ENCODE measurements around the gene OR2Y1. TPM values are rescaled to one million over a fixed set of nuclear protein-coding genes. Genes with fewer than 3 reads are reported as not detected.
"Not testable (repeated sequence)": the region's sequence is repeated elsewhere in the genome, so short reads cannot be mapped to it uniquely, and the experiment has no call there.

OR2Y1 gene
- total RNA-seq, result not detected

- Histone ChIP-seq H3K9me3 (no peaks in the 10 kb centered on the region), H3K36me3 (no peaks in the 10 kb centered on the region), H3K4me1 (replicated peaks) (no peaks in the 10 kb centered on the region), H3K27me3 (replicated peaks; ENCODE audit: insufficient read depth) (no peaks in the 10 kb centered on the region), H3K27ac (no peak within 1 kb of the TSS), H3K4me3 (no peak within 1 kb of the TSS)
- no peak for DNase-seq (ENCODE audit: low spot score)
- WGBS, result 85% methylated on average over 2 of the region's 2 CpGs
- intact Hi-C loops (cut with DNase I), result no loop called here
- TF ChIP-seq POLR2A (IDR thresholded peaks at IDR 0.05) (no peak), POLR2AphosphoS5 (IDR thresholded peaks at IDR 0.05) (no peak), CTCF (IDR thresholded peaks at IDR 0.05) (no peak)
Observed at GRCh38 chr5:180739958-180740357, at the start of gene OR2Y1. TSS of gene OR2Y1 (minus strand) at chr5:180740058. CDS start at chr5:180740058, 0 bp downstream.

GRCh38 chr5:180788651-180789410 is 49.0 kb upstream of the OR2Y1 start:
- H3K27ac ChIP-seq; DNase-seq (ENCODE audit: low spot score); H3K4me3 ChIP-seq; H3K27me3 ChIP-seq (replicated peaks; ENCODE audit: insufficient read depth); H3K9me3 ChIP-seq: not testable (repeated sequence)
- Histone ChIP-seq H3K4me1 (replicated peaks) (peaks cover 16% of the 10 kb centered on the region), H3K36me3 (peaks cover 4 to 21% of the 10 kb centered on the region in 2 donors)
- WGBS, result 92% methylated on average over 19 of the region's 19 CpGs
- intact Hi-C loops (cut with DNase I), result loop anchor here (5.0 kb wide), 1 partner anchor 393 kb away; no protein-coding TSS in a partner anchor

GRCh38 chr5:180787711-180788431 is 48.0 kb upstream of the OR2Y1 start:
- Histone ChIP-seq H3K4me3 (no peak overlapping the region), H3K27me3 (replicated peaks; ENCODE audit: insufficient read depth) (no peaks in the 10 kb centered on the region), H3K4me1 (replicated peaks) (peaks cover 16% of the 10 kb centered on the region), H3K27ac (no peak overlapping the region), H3K9me3 (no peaks in the 10 kb centered on the region), H3K36me3 (peaks cover 4 to 21% of the 10 kb centered on the region in 2 donors)
- DNase-seq (ENCODE audit: low spot score), result no peak
- intact Hi-C loops (cut with DNase I), result loop anchor here (5.0 kb wide), 1 partner anchor 394 kb away; no protein-coding TSS in a partner anchor
- WGBS, result 79% methylated on average over 20 of the region's 20 CpGs
- no peak for TF ChIP-seq CTCF (IDR thresholded peaks at IDR 0.05)
- no peak for TF ChIP-seq POLR2A (IDR thresholded peaks at IDR 0.05)

- peaks cover 0 to 9% of the 10 kb centered on the region in 2 donors for H3K36me3 ChIP-seq
- no peak for DNase-seq (ENCODE audit: low spot score)
- no peaks in the 10 kb centered on the region for H3K9me3 ChIP-seq
- H3K27ac ChIP-seq, result peak overlapping the region; percentile 64 to 72
- TF ChIP-seq CTCF (IDR thresholded peaks at IDR 0.05) (no peak), POLR2A (IDR thresholded peaks at IDR 0.05) (no peak), POLR2AphosphoS5 (IDR thresholded peaks at IDR 0.05) (no peak)
- intact Hi-C loops (cut with DNase I), result loop anchor here (5.0 kb wide), 1 partner anchor 396 kb away; no protein-coding TSS in a partner anchor
- no peaks in the 10 kb centered on the region for H3K27me3 ChIP-seq (replicated peaks; ENCODE audit: insufficient read depth)
- H3K4me1 ChIP-seq (replicated peaks), result peaks cover 16% of the 10 kb centered on the region
- 54% methylated on average over 21 of the region's 21 CpGs for WGBS
- no peak overlapping the region for H3K4me3 ChIP-seq
Observed at GRCh38 chr5:180786531-180787398, 46.9 kb upstream of the OR2Y1 start.

- Histone ChIP-seq H3K27ac (peak overlapping the region; percentile 64 to 72), H3K9me3 (no peaks in the 10 kb centered on the region), H3K4me3 (no peak overlapping the region), H3K27me3 (replicated peaks; ENCODE audit: insufficient read depth) (no peaks in the 10 kb centered on the region), H3K36me3 (no peaks in the 10 kb centered on the region), H3K4me1 (replicated peaks) (peaks cover 16% of the 10 kb centered on the region)
- DNase-seq (ENCODE audit: low spot score), result peak; percentile 74
- 12% methylated on average over 5 of the region's 5 CpGs for WGBS
- intact Hi-C loops (cut with DNase I), result loop anchor here (2.0 to 5.0 kb wide), 2 partner anchors 75 to 396 kb away; partner anchors contain the start of gene ZFP62
- TF ChIP-seq POLR2A (IDR thresholded peaks at IDR 0.05), result no peak
- TF ChIP-seq CTCF (IDR thresholded peaks at IDR 0.05), result no peak
- TF ChIP-seq POLR2AphosphoS5 (IDR thresholded peaks at IDR 0.05), result peak; percentile 59
Observed at GRCh38 chr5:180785794-180786221, 46.0 kb upstream of the OR2Y1 start.

Measured in prostate gland (tissue), 2 donors.